ENCODE data around the gene CKB.

- no peak for TF ChIP-seq SIN3A (IDR thresholded peaks at IDR 0.05; ENCODE audit: borderline replicate concordance, insufficient read depth, low read length)
- TF ChIP-seq POLR2AphosphoS5 (IDR thresholded peaks at IDR 0.05; ENCODE audit: low read depth, low read length) = no peak
- no peak for TF ChIP-seq TAF1 (IDR thresholded peaks at IDR 0.05; ENCODE audit: borderline replicate concordance, insufficient read depth, low read length)
- TF ChIP-seq REST (IDR thresholded peaks at IDR 0.05; ENCODE audit: insufficient read depth in 1 of 2, low read depth in 2 of 2, low read length in 2 of 2) = no peak
- no peak for TF ChIP-seq FOXP2 (optimal IDR thresholded peaks at IDR 0.05; ENCODE audit: borderline replicate concordance, extremely low read depth, extremely low read length, insufficient read depth)
Observed at GRCh38 chr14:103491691-103492090, 30.9 kb downstream of the CKB start.
